Caco-2 (cell line): ENCODE measurements around the gene NFIA. TPM values are rescaled to one million over a fixed set of nuclear protein-coding genes. Genes with fewer than 3 reads are reported as not detected.

ENCODE experiments used
- BruUV-seq: library from RNA; stranded (reverse); fragments of 400-500 nt; replicated peaks from 2 replicates; lab custom pipeline; 2021; lab: Mats Ljungman, UMichigan
- CTCF ChIA-PET: fragments of 300-600 bp; sonication (Branson Sonifier 250); formaldehyde crosslinking; loops from one replicate; lab custom pipeline; 2022; ENCODE audit warnings: antibody characterized with exemption; lab: Charles Lee
- POLR2A ChIA-PET: fragments of 300-600 bp; sonication (Branson Sonifier 250); formaldehyde crosslinking; loops from one replicate; lab custom pipeline; 2022; ENCODE audit warnings: antibody characterized with exemption; lab: Charles Lee
- DNase-seq, 2 experiments: peaks; one replicate each; pipeline versions ENCODE4 v3.0.0 to v3.0.0-alpha.2; 2020 to 2022
- H3K27me3 ChIP-seq: replicated peaks from 2 replicates; pipeline ENCODE4 v1.6.0; 2011; ENCODE audit warnings: low read length; ENCODE audit not compliant: control insufficient read depth, insufficient read depth
- H3K36me3 ChIP-seq: 2 replicates; pipeline ENCODE4 v1.5.1; 2011; ENCODE audit warnings: low read length; ENCODE audit not compliant: control insufficient read depth, insufficient read depth
- H3K4me1 ChIP-seq: fragments of 250-450 bp; sonication (Bioruptor Pico); 2 replicates; pipeline ENCODE4 v1.5.1; 2020; ENCODE audit warnings: mild to moderate bottlenecking
- H3K4me3 ChIP-seq: 2 replicates; pipeline ENCODE4 v1.5.1; 2011; ENCODE audit warnings: low read depth, mild to moderate bottlenecking, control low read depth, low read length
- H3K9me3 ChIP-seq: fragments of 250-450 bp; sonication (Bioruptor Pico); 2 replicates; pipeline ENCODE4 v1.5.1; 2020; ENCODE audit warnings: mild to moderate bottlenecking, moderate library complexity
- H3K27ac Mint-ChIP-seq: one replicate; pipeline ENCODE4 v1.8.0; 2022; ENCODE audit warnings: mixed read lengths; ENCODE audit not compliant: unreplicated experiment
- H3K27me3 Mint-ChIP-seq: one replicate; pipeline ENCODE4 v1.8.0; 2022; ENCODE audit warnings: mixed read lengths; ENCODE audit not compliant: insufficient read depth, unreplicated experiment
- H3K36me3 Mint-ChIP-seq: one replicate; pipeline ENCODE4 v1.8.0; 2022; ENCODE audit warnings: mild to moderate bottlenecking, mixed read lengths; ENCODE audit not compliant: insufficient read depth, unreplicated experiment
- H3K4me1 Mint-ChIP-seq: one replicate; pipeline ENCODE4 v1.8.0; 2022; ENCODE audit warnings: low read depth, mixed read lengths; ENCODE audit not compliant: unreplicated experiment
- H3K4me3 Mint-ChIP-seq: one replicate; pipeline ENCODE4 v1.8.0; 2022; ENCODE audit warnings: mild to moderate bottlenecking, moderate library complexity, mixed read lengths; ENCODE audit not compliant: unreplicated experiment
- H3K9me3 Mint-ChIP-seq: one replicate; pipeline ENCODE4 v1.8.0; 2022; ENCODE audit warnings: mixed read lengths; ENCODE audit not compliant: unreplicated experiment
- intact Hi-C: fragments of 100-400 bp; cut with micrococcal nuclease; formaldehyde crosslinking; loops from one replicate; pipeline ENCODE4 v1.10.0; 2022; ENCODE audit not compliant: unreplicated experiment
- total RNA-seq: library from RNA; stranded (reverse); gene quantifications from 2 replicates; pipeline ENCODE4 v1.2.3, GENCODE V29; 2022
- TF ChIP-seq, protein P1 (sequence below), 2 experiments: fragments of 200-600 bp in 1 of 2; IDR thresholded peaks; 1 replicate in 1 of 2; 2 replicates in 1 of 2; pipeline versions ENCODE4 v1.5.1 to v1.8.0; 2011 to 2022; ENCODE audit warnings: antibody characterized with exemption in 1 of 2, control low read depth in 1 of 2, inconsistent platforms in 1 of 2, low read depth in 1 of 2, low read length in 1 of 2, mild to moderate bottlenecking in 1 of 2, moderate library complexity in 1 of 2; ENCODE audit not compliant: insufficient read depth in 1 of 2, severe bottlenecking in 1 of 2, unreplicated experiment in 1 of 2

NFIA gene
- total RNA-seq, 1 experiment from 2014 or later, result 1.4 TPM

DNA sequence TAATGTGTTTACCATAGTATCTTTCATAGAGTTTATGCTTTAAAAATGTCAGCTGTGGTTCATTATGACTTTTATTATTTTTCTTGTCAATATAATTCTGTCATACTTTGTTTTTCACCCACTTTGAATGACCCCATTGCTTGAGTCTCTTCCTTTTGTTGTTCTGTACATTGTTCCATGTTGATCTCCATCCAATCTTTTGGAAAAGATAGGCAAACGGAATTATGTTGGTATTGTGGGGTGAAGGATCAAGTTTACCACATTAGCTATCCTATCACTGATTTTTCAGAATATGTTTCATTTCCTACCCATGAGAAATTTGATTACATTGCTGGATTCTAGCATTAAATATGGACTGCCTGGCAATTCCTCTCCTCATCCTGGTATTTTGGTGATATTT is 196.6 kb downstream of the NFIA start:
- H3K9me3 ChIP-seq, result no peaks in the 10 kb centered on the region
- no peak overlapping the region for H3K4me3 ChIP-seq
- TF ChIP-seq, protein P1, sequence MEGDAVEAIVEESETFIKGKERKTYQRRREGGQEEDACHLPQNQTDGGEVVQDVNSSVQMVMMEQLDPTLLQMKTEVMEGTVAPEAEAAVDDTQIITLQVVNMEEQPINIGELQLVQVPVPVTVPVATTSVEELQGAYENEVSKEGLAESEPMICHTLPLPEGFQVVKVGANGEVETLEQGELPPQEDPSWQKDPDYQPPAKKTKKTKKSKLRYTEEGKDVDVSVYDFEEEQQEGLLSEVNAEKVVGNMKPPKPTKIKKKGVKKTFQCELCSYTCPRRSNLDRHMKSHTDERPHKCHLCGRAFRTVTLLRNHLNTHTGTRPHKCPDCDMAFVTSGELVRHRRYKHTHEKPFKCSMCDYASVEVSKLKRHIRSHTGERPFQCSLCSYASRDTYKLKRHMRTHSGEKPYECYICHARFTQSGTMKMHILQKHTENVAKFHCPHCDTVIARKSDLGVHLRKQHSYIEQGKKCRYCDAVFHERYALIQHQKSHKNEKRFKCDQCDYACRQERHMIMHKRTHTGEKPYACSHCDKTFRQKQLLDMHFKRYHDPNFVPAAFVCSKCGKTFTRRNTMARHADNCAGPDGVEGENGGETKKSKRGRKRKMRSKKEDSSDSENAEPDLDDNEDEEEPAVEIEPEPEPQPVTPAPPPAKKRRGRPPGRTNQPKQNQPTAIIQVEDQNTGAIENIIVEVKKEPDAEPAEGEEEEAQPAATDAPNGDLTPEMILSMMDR (IDR thresholded peaks at IDR 0.05; ENCODE audit: insufficient read depth in 1 of 2, low read depth in 1 of 2, low read length in 1 of 2, severe bottlenecking in 1 of 2, unreplicated experiment in 1 of 2), result no peak
- ChIA-PET CTCF (no interaction called here), POLR2A (no interaction called here)
- intact Hi-C loops, result no loop called here
- Mint-ChIP-seq H3K4me1 (no peaks in the 10 kb centered on the region), H3K27ac (no peak overlapping the region), H3K36me3 (no peaks in the 10 kb centered on the region), H3K4me3 (no peak overlapping the region), H3K27me3 (no peaks in the 10 kb centered on the region), H3K9me3 (no peaks in the 10 kb centered on the region)
- no peaks in the 10 kb centered on the region for H3K27me3 ChIP-seq
- BruUV-seq, result no TSS peak
- no peaks in the 10 kb centered on the region for H3K36me3 ChIP-seq
- DNase-seq, result no peak
- H3K4me1 ChIP-seq, result no peaks in the 10 kb centered on the region

DNA sequence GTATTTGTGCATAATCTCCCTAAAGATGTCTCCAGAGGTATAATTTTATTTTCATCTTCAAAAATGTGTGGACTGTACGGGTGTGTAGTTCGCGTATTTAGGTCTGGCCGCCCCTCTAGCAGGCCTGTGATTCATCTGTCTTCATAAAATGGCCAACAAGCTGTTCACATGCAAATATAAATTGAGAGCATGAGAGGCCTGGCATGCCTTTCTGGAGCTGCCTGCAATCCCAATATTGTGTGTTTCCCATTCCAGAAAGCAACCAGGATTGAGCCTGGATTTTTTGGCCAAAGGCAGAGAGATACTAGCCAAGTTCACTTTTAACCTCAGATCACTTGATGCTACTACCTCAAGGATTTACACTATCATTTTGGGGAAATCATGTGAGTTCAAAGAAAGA is 197.2 kb downstream of the NFIA start:
- no peak for DNase-seq
- H3K9me3 Mint-ChIP-seq, result no peaks in the 10 kb centered on the region
- no peaks in the 10 kb centered on the region for H3K4me1 Mint-ChIP-seq
- Histone ChIP-seq H3K9me3 (no peaks in the 10 kb centered on the region), H3K4me1 (no peaks in the 10 kb centered on the region), H3K36me3 (no peaks in the 10 kb centered on the region), H3K4me3 (no peak overlapping the region), H3K27me3 (no peaks in the 10 kb centered on the region)
- no TSS peak for BruUV-seq
- no peaks in the 10 kb centered on the region for H3K27me3 Mint-ChIP-seq
- POLR2A ChIA-PET, result no interaction called here
- no peak overlapping the region for H3K27ac Mint-ChIP-seq
- CTCF ChIA-PET, result no interaction called here
- intact Hi-C loops, result no loop called here
- no peaks in the 10 kb centered on the region for H3K36me3 Mint-ChIP-seq
- TF ChIP-seq, protein P1 (IDR thresholded peaks at IDR 0.05; ENCODE audit: insufficient read depth in 1 of 2, low read depth in 1 of 2, low read length in 1 of 2, severe bottlenecking in 1 of 2, unreplicated experiment in 1 of 2), result no peak
- H3K4me3 Mint-ChIP-seq, result no peak overlapping the region

DNA sequence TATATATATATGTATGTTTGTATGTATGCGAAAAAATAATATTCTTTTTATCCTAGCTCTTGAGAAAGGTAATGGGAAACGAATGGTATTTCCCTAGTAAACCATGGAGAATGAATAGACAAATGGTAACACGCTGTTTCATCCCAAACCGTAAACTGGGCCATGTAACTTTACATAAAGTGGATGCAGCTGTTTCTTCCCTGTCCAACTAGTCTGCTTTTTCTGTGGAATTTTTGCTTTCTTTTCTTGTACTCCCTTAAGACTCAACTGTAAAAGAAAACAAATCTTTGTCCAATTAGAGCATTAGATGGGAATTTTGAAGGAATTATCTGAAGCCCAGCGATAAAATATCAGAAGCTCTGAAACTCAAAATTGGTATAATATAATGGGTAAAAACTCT is 198.1 kb downstream of the NFIA start:
- no peaks in the 10 kb centered on the region for H3K9me3 Mint-ChIP-seq
- H3K4me3 Mint-ChIP-seq, result no peak overlapping the region
- Histone ChIP-seq H3K27me3 (no peaks in the 10 kb centered on the region), H3K4me3 (no peak overlapping the region), H3K36me3 (no peaks in the 10 kb centered on the region), H3K4me1 (no peaks in the 10 kb centered on the region), H3K9me3 (no peaks in the 10 kb centered on the region)
- no peaks in the 10 kb centered on the region for H3K4me1 Mint-ChIP-seq
- BruUV-seq, result no TSS peak
- POLR2A ChIA-PET, result no interaction called here
- TF ChIP-seq, protein P1 (IDR thresholded peaks at IDR 0.05; ENCODE audit: insufficient read depth in 1 of 2, low read depth in 1 of 2, low read length in 1 of 2, severe bottlenecking in 1 of 2, unreplicated experiment in 1 of 2), result no peak
- no peak for DNase-seq
- H3K27ac Mint-ChIP-seq, result no peak overlapping the region
- H3K27me3 Mint-ChIP-seq, result no peaks in the 10 kb centered on the region
- CTCF ChIA-PET, result no interaction called here
- intact Hi-C loops, result no loop called here
- no peaks in the 10 kb centered on the region for H3K36me3 Mint-ChIP-seq
